ENCODE results near the gene TUBGCP6. TPM values are rescaled to one million over a fixed set of nuclear protein-coding genes. Genes with fewer than 3 reads are reported as not detected.

Gene TUBGCP6
- total and polyA plus RNA-seq, 8 donors: 37.8 to 112 (median 50.2) TPM

DNA sequence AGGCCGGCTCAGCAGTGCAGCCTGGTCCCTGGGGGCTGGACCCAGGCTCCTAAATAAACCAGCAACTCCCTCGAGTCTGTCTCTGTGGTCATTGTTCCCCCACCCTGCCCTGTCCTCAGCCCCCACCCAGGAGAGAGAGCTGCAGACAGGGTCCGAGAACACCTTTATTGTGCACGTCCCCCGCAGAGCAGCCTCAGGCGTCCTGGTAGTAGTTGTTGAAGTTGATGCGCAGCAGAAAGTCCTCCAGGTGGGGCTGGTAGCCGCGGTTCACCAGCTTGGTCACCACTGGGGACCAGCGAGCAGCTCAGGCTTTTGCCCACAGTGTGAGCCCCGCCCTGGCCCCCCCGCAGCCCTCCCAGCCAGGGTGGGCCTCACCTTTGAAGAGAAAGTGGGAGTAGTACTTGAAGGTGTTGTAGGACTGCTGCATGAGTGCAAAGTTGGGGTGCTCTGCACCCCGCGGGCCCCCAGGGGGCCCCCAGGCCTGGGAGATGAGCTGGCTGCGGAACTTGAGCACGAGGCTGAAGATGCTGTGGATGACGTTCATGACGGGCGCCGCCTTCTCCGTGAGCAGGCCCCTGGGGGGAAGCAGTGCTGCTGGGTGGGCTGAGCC, 27.2 kb downstream of the TUBGCP6 start:
- Histone ChIP-seq H3K4me3 (no peak overlapping the region), H3K27me3 (no peaks in the 10 kb centered on the region), H3K4me1 (peaks cover 5 to 26% (median 10%) of the 10 kb centered on the region in 4 donors), H3K27ac (no peak overlapping the region), H3K36me3 (peaks cover 73 to 98% (median 95%) of the 10 kb centered on the region in 4 donors), H3K9me3 (peaks cover 0 to 2% (median 0%) of the 10 kb centered on the region in 4 donors)
- TF ChIP-seq POLR2A (IDR thresholded peaks at IDR 0.05) (no peak), EP300 (IDR thresholded peaks at IDR 0.05) (no peak), POLR2AphosphoS5 (IDR thresholded peaks at IDR 0.05) (no peak)
- TF ChIP-seq, protein P1, sequence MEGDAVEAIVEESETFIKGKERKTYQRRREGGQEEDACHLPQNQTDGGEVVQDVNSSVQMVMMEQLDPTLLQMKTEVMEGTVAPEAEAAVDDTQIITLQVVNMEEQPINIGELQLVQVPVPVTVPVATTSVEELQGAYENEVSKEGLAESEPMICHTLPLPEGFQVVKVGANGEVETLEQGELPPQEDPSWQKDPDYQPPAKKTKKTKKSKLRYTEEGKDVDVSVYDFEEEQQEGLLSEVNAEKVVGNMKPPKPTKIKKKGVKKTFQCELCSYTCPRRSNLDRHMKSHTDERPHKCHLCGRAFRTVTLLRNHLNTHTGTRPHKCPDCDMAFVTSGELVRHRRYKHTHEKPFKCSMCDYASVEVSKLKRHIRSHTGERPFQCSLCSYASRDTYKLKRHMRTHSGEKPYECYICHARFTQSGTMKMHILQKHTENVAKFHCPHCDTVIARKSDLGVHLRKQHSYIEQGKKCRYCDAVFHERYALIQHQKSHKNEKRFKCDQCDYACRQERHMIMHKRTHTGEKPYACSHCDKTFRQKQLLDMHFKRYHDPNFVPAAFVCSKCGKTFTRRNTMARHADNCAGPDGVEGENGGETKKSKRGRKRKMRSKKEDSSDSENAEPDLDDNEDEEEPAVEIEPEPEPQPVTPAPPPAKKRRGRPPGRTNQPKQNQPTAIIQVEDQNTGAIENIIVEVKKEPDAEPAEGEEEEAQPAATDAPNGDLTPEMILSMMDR (IDR thresholded peaks at IDR 0.05): no peak
- intact Hi-C loops (cut with DNase I; ENCODE audit: low total_unique reads): no loop called here
- 84 to 90% (median 85%) methylated on average over 17 to 21 of the region's 21 CpGs for WGBS, 5 donors
- no peak for DNase-seq

GRCh38 chr22:50216684-50217520, 27.9 kb downstream of the TUBGCP6 start:
- intact Hi-C loops (cut with DNase I; ENCODE audit: low total_unique reads): no loop called here
- 93 to 95% (median 94%) methylated on average over 50 to 57 of the region's 57 CpGs for WGBS, 5 donors
- DNase-seq: no peak

GRCh38 chr22:50216055-50216683, 28.7 kb downstream of the TUBGCP6 start:
- Histone ChIP-seq H3K9me3 (peaks cover 0 to 2% (median 0%) of the 10 kb centered on the region in 4 donors), H3K4me3 (no peak overlapping the region), H3K27me3 (no peaks in the 10 kb centered on the region), H3K4me1 (peaks cover 5 to 26% (median 10%) of the 10 kb centered on the region in 4 donors), H3K36me3 (peaks cover 74 to 98% (median 95%) of the 10 kb centered on the region in 4 donors), H3K27ac (no peak overlapping the region)
- TF ChIP-seq POLR2AphosphoS5 (IDR thresholded peaks at IDR 0.05) (no peak), POLR2A (IDR thresholded peaks at IDR 0.05) (no peak), EP300 (IDR thresholded peaks at IDR 0.05) (no peak)
- TF ChIP-seq, protein P1 (IDR thresholded peaks at IDR 0.05): no peak
- no peak for DNase-seq
- intact Hi-C loops (cut with DNase I; ENCODE audit: low total_unique reads): no loop called here
- 77 to 91% (median 89%) methylated on average over 8 to 15 of the region's 15 CpGs for WGBS, 5 donors

More at GRCh38 chr22:50216684-50217520, 27.9 kb downstream of the TUBGCP6 start:
- Histone ChIP-seq H3K4me3 (no peak overlapping the region), H3K27me3 (no peaks in the 10 kb centered on the region), H3K36me3 (peaks cover 73 to 98% (median 95%) of the 10 kb centered on the region in 4 donors), H3K9me3 (peaks cover 0 to 2% (median 0%) of the 10 kb centered on the region in 4 donors), H3K27ac (no peak overlapping the region), H3K4me1 (peaks cover 5 to 26% (median 10%) of the 10 kb centered on the region in 4 donors)
- TF ChIP-seq EP300 (IDR thresholded peaks at IDR 0.05) (no peak), POLR2AphosphoS5 (IDR thresholded peaks at IDR 0.05) (no peak), POLR2A (IDR thresholded peaks at IDR 0.05) (no peak)
- TF ChIP-seq, protein P1 (IDR thresholded peaks at IDR 0.05): no peak

All from stomach (tissue), 9 donors.